T-helper 2 cell treated with Interferon-gamma antibody and Interleukin-4, amounts not matched to agents 100 ng/mL and 5 ng/mL, for 36 hours (primary cell): ENCODE results near the gene CPEB4. TPM values are rescaled to one million over a fixed set of nuclear protein-coding genes. Genes with fewer than 3 reads are reported as not detected.

Experiments used
- total RNA-seq: library from RNA; stranded (reverse); gene quantifications from 2 replicates; pipeline ENCODE4 v1.2.3, GENCODE V29; 2022

Gene CPEB4
- total RNA-seq, 1 donor from 2014 or later, result 14.7 TPM

Other genes starting within 250 kb of the CPEB4 start
- not detected in 2 replicates for gene C5orf47, start 100.8 kb downstream of the CPEB4 start, total RNA-seq
- not detected in 2 replicates for gene NSG2, start 157.4 kb downstream of the CPEB4 start, total RNA-seq